Measurements from ENCODE around the gene WHAMM. TPM values are rescaled to one million over a fixed set of nuclear protein-coding genes. Genes with fewer than 3 reads are reported as not detected.
"Not testable (repeated sequence)": the region's sequence is repeated elsewhere in the genome, so short reads cannot be mapped to it uniquely, and the experiment has no call there.

The WHAMM gene
- polyA plus RNA-seq (ENCODE audit: insufficient read depth in 1 of 5, insufficient read length in 5 of 5, low replicate concordance in 1 of 5): 10 to 100 TPM in 4 of 5 donors, 1 to 10 TPM in 1; 10.0 to 13.6 (median 12.5) TPM
- long read RNA-seq, donor 1, partial matches to known transcripts: 45 of 45 reads
- long read RNA-seq, donor 1, other reads (novel, unspliced or antisense): 0 of 45 reads
- long read RNA-seq, donor 2, full-length matches to known transcripts: 2 of 2 reads
- long read RNA-seq, donor 2, partial matches to known transcripts: 0 of 2 reads
- long read RNA-seq, donor 2, other reads (novel, unspliced or antisense): 0 of 2 reads
- long read RNA-seq, donor 3: 0 reads
- long read RNA-seq, donor 4: 0 reads
- long read RNA-seq, donor 5, partial matches to known transcripts: 5 of 5 reads
- long read RNA-seq, donor 5, other reads (novel, unspliced or antisense): 0 of 5 reads
- long read RNA-seq, donor 6: 0 reads
- long read RNA-seq, donor 7, full-length matches to known transcripts: 1 of 1 reads
- long read RNA-seq, donor 7, partial matches to known transcripts: 0 of 1 reads
- long read RNA-seq, donor 7, other reads (novel, unspliced or antisense): 0 of 1 reads
- long read RNA-seq, donor 8: 0 reads

GRCh38 chr15:82809308-82810060 lies at the start of gene WHAMM:
TSS of gene WHAMM (plus strand) at chr15:82809628. CDS start at chr15:82809727, 99 bp downstream.
- DNase-seq: peak; percentile 96 to 98

GRCh38 chr15:82763361-82764116 lies 45.9 kb upstream of the WHAMM start:
- DNase-seq: no peak

GRCh38 chr15:82764117-82764490 lies 45.3 kb upstream of the WHAMM start:
- DNase-seq: no peak

- DNase-seq: no peak
These were observed 44.7 kb upstream of the WHAMM start for GRCh38 chr15:82764740-82765139.

- not testable (repeated sequence) for DNase-seq
These were observed 43.2 kb upstream of the WHAMM start for GRCh38 chr15:82766201-82766600.

GRCh38 chr15:82767163-82767829 lies 42.1 kb upstream of the WHAMM start:
- no peak for DNase-seq

- DNase-seq: no peak
These were observed 40.9 kb upstream of the WHAMM start for GRCh38 chr15:82768414-82769054.

GRCh38 chr15:82771789-82772607 lies 37.4 kb upstream of the WHAMM start:
- DNase-seq: no peak

- DNase-seq: no peak
These were observed 34.9 kb upstream of the WHAMM start for GRCh38 chr15:82774496-82774895.

GRCh38 chr15:82778755-82779154 lies 30.7 kb upstream of the WHAMM start:
- no peak for DNase-seq

- DNase-seq: no peak
These were observed 28.1 kb upstream of the WHAMM start for GRCh38 chr15:82781349-82781748.

GRCh38 chr15:82788496-82788895 lies 20.9 kb upstream of the WHAMM start:
- no peak for DNase-seq

- no peak for DNase-seq
These were observed 19.9 kb upstream of the WHAMM start for GRCh38 chr15:82789491-82789890.

- DNase-seq: no peak
These were observed 19.1 kb upstream of the WHAMM start for GRCh38 chr15:82790321-82790720.

GRCh38 chr15:82792068-82792467 lies 17.4 kb upstream of the WHAMM start:
- no peak for DNase-seq

GRCh38 chr15:82793737-82794136 lies 15.7 kb upstream of the WHAMM start:
- DNase-seq: no peak

- no peak for DNase-seq
These were observed 11.3 kb upstream of the WHAMM start for GRCh38 chr15:82798104-82798503.

- DNase-seq: no peak
These were observed 10.8 kb upstream of the WHAMM start for GRCh38 chr15:82798531-82799166.

- DNase-seq: no peak
These were observed 10.1 kb upstream of the WHAMM start for GRCh38 chr15:82799183-82799841.

All from right lung (tissue), 10 donors.